HL-60 (cell line): ENCODE data around the gene ARHGAP45.

Experiments
- DNase-seq, 2 experiments: peaks; one replicate each; pipeline ENCODE4 v3.0.0-alpha.2; 2010 to 2020; ENCODE audit warnings: low read depth in 1 of 2, low spot score in 1 of 2
- H3K27ac ChIP-seq: fragments of 250-450 bp; sonication (Bioruptor Pico); replicated peaks from 2 replicates; pipeline ENCODE4 v1.5.1; 2020; ENCODE audit warnings: mild to moderate bottlenecking, moderate library complexity
- H3K27me3 ChIP-seq: fragments of 250-450 bp; sonication (Bioruptor Pico); 2 replicates; pipeline ENCODE4 v1.5.1; 2021; ENCODE audit warnings: mild to moderate bottlenecking, moderate library complexity; ENCODE audit not compliant: insufficient read depth, poor library complexity, severe bottlenecking
- H3K4me3 ChIP-seq: replicated peaks from 2 replicates; pipeline ENCODE4 v1.5.1; 2011; ENCODE audit warnings: mild to moderate bottlenecking, control low read depth, low read length; ENCODE audit not compliant: insufficient read depth
- CTCF ChIP-seq: IDR thresholded peaks from one replicate; pipeline ENCODE4 v1.5.1; 2011; ENCODE audit warnings: low read length, control low read depth, inconsistent platforms; ENCODE audit not compliant: insufficient read depth
- GABPA ChIP-seq: IDR thresholded peaks from 2 replicates; pipeline ENCODE4 v1.6.1; 2012; ENCODE audit warnings: low read depth
- POLR2AphosphoS5 ChIP-seq: IDR thresholded peaks from 2 replicates; pipeline ENCODE4 v1.6.1; 2012; ENCODE audit warnings: low read depth
- REST ChIP-seq: IDR thresholded peaks from 2 replicates; pipeline ENCODE4 v1.6.1; 2012; ENCODE audit warnings: low read depth; ENCODE audit not compliant: insufficient replicate concordance
- SPI1 ChIP-seq: IDR thresholded peaks from 2 replicates; pipeline ENCODE4 v1.6.1; 2012; ENCODE audit warnings: low read depth, mild to moderate bottlenecking, borderline replicate concordance

The ARHGAP45 gene

GRCh38 chr19:1084024-1084868, 17.3 kb downstream of the ARHGAP45 start:
- Histone ChIP-seq H3K27ac (no peak overlapping the region), H3K4me3 (no peak overlapping the region), H3K27me3 (no peaks in the 10 kb centered on the region)
- TF ChIP-seq GABPA: no peak
- TF ChIP-seq CTCF: no peak
- no peak for TF ChIP-seq SPI1
- 0 out of 2 replicates have a peak, but pooled peaks have one; percentile 17 for TF ChIP-seq POLR2AphosphoS5
- DNase-seq: no peak

GRCh38 chr19:1085053-1085658, 18.2 kb downstream of the ARHGAP45 start:
- Histone ChIP-seq H3K4me3 (no peak overlapping the region), H3K27ac (no peak overlapping the region), H3K27me3 (no peaks in the 10 kb centered on the region)
- DNase-seq: no peak
- TF ChIP-seq POLR2AphosphoS5: peak; percentile 75
- TF ChIP-seq CTCF: no peak

GRCh38 chr19:1085676-1086442, 18.9 kb downstream of the ARHGAP45 start:
- Histone ChIP-seq H3K4me3 (no peak overlapping the region), H3K27me3 (no peaks in the 10 kb centered on the region), H3K27ac (no peak overlapping the region; the same call in 1 of the 2 replicates)
- no peak for DNase-seq
- no peak for TF ChIP-seq GABPA
- TF ChIP-seq CTCF: no peak
- peak; percentile 31 for TF ChIP-seq POLR2AphosphoS5

- no peaks in the 10 kb centered on the region for H3K27me3 ChIP-seq
- H3K4me3 ChIP-seq: no peak overlapping the region
- peak overlapping the region; percentile 82 for H3K27ac ChIP-seq
- no peak for DNase-seq
- TF ChIP-seq CTCF (no peak), POLR2AphosphoS5 (no peak; the same call in 1 of the 2 replicates), GABPA (no peak), REST (no peak), SPI1 (no peak)
Measured at GRCh38 chr19:1086613-1087012, 19.6 kb downstream of the ARHGAP45 start.
